Type B pancreatic cell (in vitro differentiated cells): ENCODE data around the gene ZG16B. TPM values are rescaled to one million over a fixed set of nuclear protein-coding genes. Genes with fewer than 3 reads are reported as not detected.

ENCODE experiments used
- DNase-seq: peaks from one replicate; pipeline ENCODE4 v3.0.0; 2021; ENCODE audit warnings: mixed read lengths; ENCODE audit not compliant: unreplicated experiment; ENCODE audit errors: extremely low spot score
- H3K27ac Mint-ChIP-seq: 2 replicates; pipeline ENCODE4 v1.8.0; 2021; ENCODE audit warnings: mild to moderate bottlenecking, mixed read lengths
- H3K27me3 Mint-ChIP-seq: 2 replicates; pipeline ENCODE4 v1.8.0; 2021; ENCODE audit warnings: mixed read lengths
- H3K36me3 Mint-ChIP-seq: 2 replicates; pipeline ENCODE4 v1.8.0; 2021; ENCODE audit warnings: mixed read lengths
- H3K4me1 Mint-ChIP-seq: one replicate; pipeline ENCODE4 v1.8.0; 2021; ENCODE audit warnings: mixed read lengths; ENCODE audit not compliant: unreplicated experiment
- H3K4me3 Mint-ChIP-seq: 2 replicates; pipeline ENCODE4 v1.8.0; 2021; ENCODE audit warnings: mild to moderate bottlenecking, mixed read lengths
- H3K9me3 Mint-ChIP-seq: 2 replicates; pipeline ENCODE4 v1.8.0; 2021; ENCODE audit warnings: mixed read lengths
- total RNA-seq: library from RNA; stranded (reverse); gene quantifications from 2 replicates; pipeline ENCODE4 v1.2.1, GENCODE V29; 2021; ENCODE audit warnings: low replicate concordance
- TF ChIP-seq, protein P1 (sequence below): fragments of 200-600 bp; sonication (generic); conservative IDR thresholded peaks from 2 replicates; pipeline ENCODE4 v1.5.0; 2021; ENCODE audit warnings: antibody characterized with exemption, mild to moderate bottlenecking

Gene ZG16B
- total RNA-seq, 1 donor from 2014 or later, result 1.5 TPM

DNA sequence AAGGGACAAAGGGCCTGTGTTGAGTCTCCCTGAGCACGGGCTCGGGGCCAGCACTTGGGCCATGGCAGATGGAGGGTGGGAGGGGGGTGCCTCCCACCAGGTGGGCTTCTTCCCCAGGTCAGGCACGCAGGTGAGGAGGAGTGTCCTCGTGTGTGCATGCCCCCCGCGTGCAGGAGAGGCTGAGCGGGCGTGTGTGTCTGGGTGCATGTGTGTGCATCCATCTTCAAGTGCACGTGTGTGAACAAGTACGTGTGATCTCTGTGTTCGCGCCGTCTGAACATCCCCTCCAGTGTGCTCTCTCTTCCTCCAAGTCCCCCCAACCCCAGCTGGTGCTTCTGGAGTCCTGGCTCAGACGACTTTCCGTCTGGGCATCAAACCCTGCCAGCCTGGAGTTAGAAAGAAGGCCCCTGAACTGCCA is 2.7 kb upstream of the ZG16B start:
- peaks cover 14% of the 10 kb centered on the region for H3K27me3 Mint-ChIP-seq
- no peaks in the 10 kb centered on the region for H3K36me3 Mint-ChIP-seq
- no peaks in the 10 kb centered on the region for H3K9me3 Mint-ChIP-seq
- DNase-seq, result no peak
- no peak overlapping the region for H3K27ac Mint-ChIP-seq
- no peak overlapping the region for H3K4me3 Mint-ChIP-seq
- H3K4me1 Mint-ChIP-seq, result no peaks in the 10 kb centered on the region
- TF ChIP-seq, protein P1, sequence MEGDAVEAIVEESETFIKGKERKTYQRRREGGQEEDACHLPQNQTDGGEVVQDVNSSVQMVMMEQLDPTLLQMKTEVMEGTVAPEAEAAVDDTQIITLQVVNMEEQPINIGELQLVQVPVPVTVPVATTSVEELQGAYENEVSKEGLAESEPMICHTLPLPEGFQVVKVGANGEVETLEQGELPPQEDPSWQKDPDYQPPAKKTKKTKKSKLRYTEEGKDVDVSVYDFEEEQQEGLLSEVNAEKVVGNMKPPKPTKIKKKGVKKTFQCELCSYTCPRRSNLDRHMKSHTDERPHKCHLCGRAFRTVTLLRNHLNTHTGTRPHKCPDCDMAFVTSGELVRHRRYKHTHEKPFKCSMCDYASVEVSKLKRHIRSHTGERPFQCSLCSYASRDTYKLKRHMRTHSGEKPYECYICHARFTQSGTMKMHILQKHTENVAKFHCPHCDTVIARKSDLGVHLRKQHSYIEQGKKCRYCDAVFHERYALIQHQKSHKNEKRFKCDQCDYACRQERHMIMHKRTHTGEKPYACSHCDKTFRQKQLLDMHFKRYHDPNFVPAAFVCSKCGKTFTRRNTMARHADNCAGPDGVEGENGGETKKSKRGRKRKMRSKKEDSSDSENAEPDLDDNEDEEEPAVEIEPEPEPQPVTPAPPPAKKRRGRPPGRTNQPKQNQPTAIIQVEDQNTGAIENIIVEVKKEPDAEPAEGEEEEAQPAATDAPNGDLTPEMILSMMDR, result no peak

DNA sequence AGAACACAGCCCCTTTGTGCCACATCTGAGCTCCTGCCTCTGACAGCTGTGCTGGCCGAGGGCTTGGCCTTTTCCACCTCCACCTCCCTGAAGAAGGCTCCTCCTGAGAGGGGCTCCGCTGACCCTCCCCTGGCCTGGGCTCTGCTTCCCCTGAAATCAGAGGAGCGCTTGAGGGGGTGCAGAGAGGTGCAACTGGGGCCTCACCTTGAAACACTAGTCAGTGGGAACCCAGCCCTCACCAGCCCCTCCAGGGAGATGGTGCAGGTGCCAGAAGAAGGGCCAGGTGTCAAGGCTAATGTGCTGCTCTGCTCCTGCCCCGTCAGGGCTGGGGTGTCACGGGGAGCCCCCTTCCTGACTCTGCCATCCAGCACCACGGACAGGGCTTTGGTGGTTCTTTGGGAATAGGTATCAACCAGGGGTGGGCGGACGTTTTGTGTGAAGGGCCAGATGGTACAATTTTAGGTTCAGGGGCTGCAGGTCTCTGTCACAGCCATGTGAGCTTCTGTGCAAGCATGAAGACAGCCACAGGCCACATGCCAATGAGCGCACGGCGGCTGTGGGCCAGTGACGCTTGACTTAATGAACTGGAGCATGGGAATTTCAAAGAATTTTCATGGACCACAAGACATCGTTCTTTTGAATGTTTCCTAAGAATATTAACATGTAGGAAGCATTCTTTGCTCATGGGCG is 2.1 kb upstream of the ZG16B start:
- Mint-ChIP-seq H3K27ac (no peak overlapping the region), H3K27me3 (peaks cover 16% of the 10 kb centered on the region), H3K4me3 (no peak overlapping the region), H3K4me1 (no peaks in the 10 kb centered on the region), H3K36me3 (no peaks in the 10 kb centered on the region), H3K9me3 (no peaks in the 10 kb centered on the region)
- DNase-seq, result no peak
- TF ChIP-seq, protein P1, result no peak

DNA sequence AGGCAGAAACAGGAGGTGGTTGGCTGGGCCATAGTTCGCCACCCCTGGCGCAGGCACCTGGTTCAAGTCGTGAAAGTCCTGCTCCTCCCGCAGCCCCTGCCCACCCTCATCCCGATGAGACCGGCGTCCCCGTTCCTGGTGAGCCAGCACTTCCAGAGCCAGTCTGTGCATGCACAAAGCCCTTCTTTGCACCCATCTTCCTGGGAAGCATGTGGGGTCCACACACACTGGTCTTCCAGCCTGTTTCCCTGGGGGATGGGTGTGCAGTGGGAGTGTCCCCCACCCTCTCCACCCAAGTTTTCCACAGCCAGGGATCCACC is 1.6 kb upstream of the ZG16B start:
- no peak for DNase-seq
- no peaks in the 10 kb centered on the region for H3K4me1 Mint-ChIP-seq
- no peaks in the 10 kb centered on the region for H3K9me3 Mint-ChIP-seq
- H3K27ac Mint-ChIP-seq, result no peak overlapping the region
- no peaks in the 10 kb centered on the region for H3K36me3 Mint-ChIP-seq
- no peak overlapping the region for H3K4me3 Mint-ChIP-seq
- H3K27me3 Mint-ChIP-seq, result peaks cover 12% of the 10 kb centered on the region
- TF ChIP-seq, protein P1, result no peak

DNA sequence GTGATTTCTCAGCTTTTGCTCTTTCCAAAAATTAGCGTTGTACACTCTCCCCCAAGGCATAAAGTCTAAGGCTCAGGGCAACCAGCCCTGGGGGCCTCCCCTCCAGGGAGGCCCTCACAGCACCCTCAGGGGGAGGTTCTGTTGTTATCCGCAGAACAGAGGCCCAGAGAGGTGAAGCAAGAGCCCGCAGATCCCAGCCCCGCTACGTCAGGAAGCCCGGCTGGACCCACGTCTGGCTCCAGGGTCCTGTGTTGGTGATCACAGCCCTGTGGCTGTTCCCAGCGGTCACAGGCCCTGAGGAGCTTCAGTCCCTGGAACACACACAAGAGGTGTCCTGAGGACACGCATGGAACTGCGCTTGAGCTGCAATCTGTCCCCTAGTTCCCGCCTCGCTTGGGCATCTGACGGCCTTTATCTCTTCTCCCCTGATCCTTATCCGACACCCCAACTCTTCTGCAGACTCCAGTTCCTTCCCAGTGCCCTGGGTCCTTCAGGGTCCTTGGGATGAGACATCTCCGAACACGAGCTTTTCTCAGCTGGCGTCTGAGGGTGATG is 1.1 kb upstream of the ZG16B start:
- H3K27ac Mint-ChIP-seq, result no peak overlapping the region
- no peaks in the 10 kb centered on the region for H3K4me1 Mint-ChIP-seq
- TF ChIP-seq, protein P1, result no peak
- H3K4me3 Mint-ChIP-seq, result no peak overlapping the region
- no peaks in the 10 kb centered on the region for H3K9me3 Mint-ChIP-seq
- no peaks in the 10 kb centered on the region for H3K36me3 Mint-ChIP-seq
- no peak for DNase-seq
- H3K27me3 Mint-ChIP-seq, result peaks cover 12% of the 10 kb centered on the region

DNA sequence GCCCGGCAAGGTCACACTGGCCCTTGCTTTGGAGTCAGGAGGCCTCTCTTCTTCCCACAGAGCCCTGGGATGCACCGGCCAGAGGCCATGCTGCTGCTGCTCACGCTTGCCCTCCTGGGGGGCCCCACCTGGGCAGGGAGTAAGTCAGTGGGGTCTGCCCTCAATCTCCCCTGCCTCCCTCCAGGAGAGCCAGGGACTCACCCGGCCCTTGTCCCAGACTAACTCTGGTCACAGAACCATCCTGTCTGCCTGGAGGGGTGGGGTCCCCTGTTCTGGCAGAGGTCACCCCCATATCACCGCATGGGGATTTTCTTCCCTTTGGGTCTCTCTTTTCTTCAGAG is 222 bp downstream of the ZG16B start:
- Mint-ChIP-seq H3K27me3 (peaks cover 15% of the 10 kb centered on the region), H3K4me3 (no peak overlapping the region), H3K27ac (no peak overlapping the region), H3K36me3 (no peaks in the 10 kb centered on the region), H3K9me3 (no peaks in the 10 kb centered on the region), H3K4me1 (no peaks in the 10 kb centered on the region)
- TF ChIP-seq, protein P1, result no peak
- DNase-seq, result no peak

DNA sequence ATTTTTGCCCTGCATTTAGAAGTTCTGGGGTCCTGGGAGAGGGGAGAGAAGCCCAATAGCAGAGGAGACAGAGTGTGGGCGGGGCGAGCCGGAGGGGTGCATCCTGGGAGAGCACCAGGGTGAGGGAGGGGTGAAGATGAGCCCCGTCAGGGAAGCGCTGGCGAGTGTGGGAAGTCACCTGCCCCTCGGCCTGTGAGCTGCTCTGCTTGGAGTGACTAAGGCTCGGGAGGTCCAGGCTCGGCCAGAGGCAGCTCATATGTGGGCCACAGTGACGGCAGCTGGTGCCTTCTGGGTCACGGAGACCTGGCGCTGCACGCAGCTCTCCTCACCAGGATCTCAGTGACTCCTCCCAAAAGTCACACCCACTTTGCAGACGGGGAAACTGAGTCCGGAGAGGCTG is 1.1 kb downstream of the ZG16B start:
- H3K9me3 Mint-ChIP-seq, result no peaks in the 10 kb centered on the region
- DNase-seq, result no peak
- H3K4me1 Mint-ChIP-seq, result no peaks in the 10 kb centered on the region
- TF ChIP-seq, protein P1, result no peak
- peaks cover 21% of the 10 kb centered on the region for H3K27me3 Mint-ChIP-seq
- no peak overlapping the region for H3K4me3 Mint-ChIP-seq
- H3K36me3 Mint-ChIP-seq, result no peaks in the 10 kb centered on the region
- no peak overlapping the region for H3K27ac Mint-ChIP-seq
